Left renal cortex interstitium (tissue), 4 donors: ENCODE measurements around the gene TESK1. TPM values are rescaled to one million over a fixed set of nuclear protein-coding genes. Genes with fewer than 3 reads are reported as not detected.
"Not testable (repeated sequence)": the region's sequence is repeated elsewhere in the genome, so short reads cannot be mapped to it uniquely, and the experiment has no call there.

ENCODE experiments used
- DNase-seq, 4 donors: peaks; one replicate each; pipeline ENCODE4 v3.0.0-alpha.2; 2013; ENCODE audit warnings: low read depth in 4 of 4, low spot score in 2 of 4, missing footprints in 1 of 4
- polyA plus RNA-seq, 4 donors: library from polyadenylated mRNA; unstranded; fragments of 120-200 nt; gene quantifications; one replicate each; pipeline ENCODE4 v1.2.1, GENCODE V29; 2013; ENCODE audit not compliant: insufficient read length in 4 of 4

The TESK1 gene
- polyA plus RNA-seq, 4 donors: 29.4 to 51.9 (median 41.7) TPM

DNA sequence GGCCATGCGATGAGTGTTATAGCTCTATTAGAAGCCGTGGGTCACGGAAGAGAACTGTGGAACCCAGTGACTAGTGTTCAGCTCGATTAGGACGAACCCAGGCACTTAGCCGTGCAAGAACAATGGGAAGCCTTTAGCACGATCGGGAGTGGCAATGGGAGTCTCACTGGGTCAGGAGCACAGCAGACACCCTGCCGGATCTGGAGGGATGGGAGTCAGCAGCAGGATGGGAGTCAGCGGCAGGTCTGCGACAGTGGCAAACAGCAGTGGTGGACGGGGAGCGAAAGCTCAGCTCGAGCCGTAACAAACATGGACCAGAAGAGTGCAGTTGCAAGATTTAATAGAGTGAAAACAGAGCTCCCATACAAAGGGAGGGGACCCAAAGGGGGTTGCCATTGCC, 35.4 kb downstream of the TESK1 start:
- not testable (repeated sequence) for DNase-seq

DNA sequence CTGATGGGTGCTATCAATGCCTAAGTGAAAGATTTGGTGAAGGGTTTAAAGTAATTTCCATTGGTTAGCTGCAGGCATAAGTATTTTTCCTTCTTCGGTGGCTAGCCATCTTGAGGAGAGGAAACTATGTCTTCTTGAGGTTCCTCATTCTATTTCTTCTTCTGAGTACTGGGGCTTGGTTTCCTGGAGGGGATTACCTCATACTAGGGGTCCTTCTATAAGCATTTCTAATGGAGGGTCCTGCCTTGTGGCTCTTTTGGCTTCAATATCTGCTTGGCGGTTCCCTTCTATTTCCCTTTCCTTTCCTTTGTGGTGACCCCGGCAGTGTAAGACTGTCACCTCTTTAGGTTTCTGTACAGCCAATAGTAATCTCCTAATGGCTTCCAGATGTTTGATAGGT, 36.4 kb downstream of the TESK1 start:
- not testable (repeated sequence) for DNase-seq

DNA sequence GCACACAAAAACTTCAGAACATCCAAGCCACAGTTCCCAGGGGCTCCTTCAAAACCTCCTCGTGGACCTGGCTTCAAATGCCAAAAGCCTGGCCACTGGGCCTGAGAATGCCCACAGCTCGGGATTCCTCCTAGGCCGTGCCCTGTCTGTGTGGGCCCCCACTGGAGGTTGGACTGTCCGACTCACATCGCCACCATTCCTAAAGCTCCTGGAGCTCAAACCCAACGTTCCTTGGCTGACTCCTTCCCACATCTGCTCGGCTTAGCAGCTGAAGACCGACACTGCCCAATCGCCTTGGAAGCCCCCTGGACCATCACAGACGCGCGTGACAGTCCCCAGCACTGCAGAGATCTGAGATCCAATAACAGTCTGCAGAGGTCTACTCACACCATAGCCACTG, 38.0 kb downstream of the TESK1 start:
- DNase-seq: no peak

DNA sequence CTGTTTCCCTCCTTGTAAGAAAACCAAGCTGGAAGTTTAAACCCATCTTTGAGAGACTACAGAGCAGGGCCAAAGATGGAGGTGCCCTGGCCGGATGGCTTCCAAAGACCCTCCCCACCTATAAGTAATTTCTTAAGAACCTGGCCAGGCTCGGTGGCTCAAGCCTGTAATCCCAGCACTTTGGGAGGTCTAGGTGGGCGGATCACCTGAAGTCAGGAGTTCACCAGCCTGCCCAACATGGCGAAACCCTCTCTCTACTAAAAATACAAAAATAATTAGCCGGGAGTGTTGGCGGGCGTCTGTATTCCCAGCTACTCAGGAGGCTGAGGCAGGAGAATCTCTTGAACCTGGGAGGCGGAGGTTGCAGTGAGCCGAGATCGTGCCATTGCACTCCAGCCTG, 40.7 kb downstream of the TESK1 start:
- not testable (repeated sequence) for DNase-seq

DNA sequence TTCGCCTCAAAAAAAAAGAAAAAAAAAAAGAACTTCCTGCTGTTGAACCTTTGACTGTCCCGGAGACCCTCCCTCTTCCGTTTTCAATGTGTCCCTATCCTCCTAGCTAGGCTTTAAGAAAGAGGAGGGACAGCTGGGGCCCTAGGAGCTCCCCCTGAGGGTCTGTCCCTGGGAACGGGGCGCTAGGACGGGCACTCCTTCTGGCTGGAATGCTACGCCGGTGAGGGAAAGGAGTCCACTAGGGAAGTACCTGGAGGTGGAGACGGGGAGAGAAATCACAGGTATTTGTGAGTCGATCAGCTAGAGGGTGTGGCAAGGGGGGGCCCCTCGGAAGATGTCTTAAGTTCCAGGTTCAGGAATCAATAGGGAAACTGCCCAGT, 41.1 kb downstream of the TESK1 start:
- peak in 1 of 4 donors; percentile 73 for DNase-seq

DNA sequence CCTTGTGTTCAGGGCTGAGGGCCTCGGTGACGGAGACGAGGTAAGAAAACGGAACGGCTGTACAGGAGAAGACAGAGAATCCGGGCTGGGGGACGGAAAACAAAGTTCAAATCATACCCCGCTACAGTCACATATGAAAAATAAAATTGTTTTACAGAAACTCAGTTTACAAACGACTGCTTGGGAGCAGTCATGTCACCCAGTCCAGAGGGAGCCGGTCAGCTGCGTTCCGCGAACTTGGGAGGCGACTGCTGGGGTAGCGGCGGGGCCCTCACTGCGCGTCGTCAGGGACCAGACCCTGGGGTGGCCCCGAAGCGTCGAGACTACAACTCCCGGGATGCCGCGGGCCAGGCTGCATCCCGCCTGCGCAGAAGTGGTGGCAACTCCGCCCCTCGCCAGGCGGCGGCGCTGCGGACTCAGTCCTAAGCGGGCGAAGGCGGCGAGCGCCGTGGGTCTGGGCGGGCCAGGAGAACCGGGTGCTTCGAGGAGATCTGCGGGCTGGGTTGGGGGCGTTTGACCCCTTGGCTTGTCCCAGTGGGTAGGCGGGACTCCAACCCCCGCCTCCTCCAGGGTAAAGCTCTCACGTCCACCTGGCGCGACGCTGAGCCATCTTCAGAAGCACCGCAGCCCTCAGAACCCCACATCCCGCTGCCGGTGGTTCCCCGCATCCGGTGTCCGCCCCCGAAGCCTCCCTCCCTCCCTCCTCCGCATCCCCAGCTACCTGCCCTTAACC, 41.6 kb downstream of the TESK1 start:
- DNase-seq: peak; percentile 83 to 88 (median 88)

DNA sequence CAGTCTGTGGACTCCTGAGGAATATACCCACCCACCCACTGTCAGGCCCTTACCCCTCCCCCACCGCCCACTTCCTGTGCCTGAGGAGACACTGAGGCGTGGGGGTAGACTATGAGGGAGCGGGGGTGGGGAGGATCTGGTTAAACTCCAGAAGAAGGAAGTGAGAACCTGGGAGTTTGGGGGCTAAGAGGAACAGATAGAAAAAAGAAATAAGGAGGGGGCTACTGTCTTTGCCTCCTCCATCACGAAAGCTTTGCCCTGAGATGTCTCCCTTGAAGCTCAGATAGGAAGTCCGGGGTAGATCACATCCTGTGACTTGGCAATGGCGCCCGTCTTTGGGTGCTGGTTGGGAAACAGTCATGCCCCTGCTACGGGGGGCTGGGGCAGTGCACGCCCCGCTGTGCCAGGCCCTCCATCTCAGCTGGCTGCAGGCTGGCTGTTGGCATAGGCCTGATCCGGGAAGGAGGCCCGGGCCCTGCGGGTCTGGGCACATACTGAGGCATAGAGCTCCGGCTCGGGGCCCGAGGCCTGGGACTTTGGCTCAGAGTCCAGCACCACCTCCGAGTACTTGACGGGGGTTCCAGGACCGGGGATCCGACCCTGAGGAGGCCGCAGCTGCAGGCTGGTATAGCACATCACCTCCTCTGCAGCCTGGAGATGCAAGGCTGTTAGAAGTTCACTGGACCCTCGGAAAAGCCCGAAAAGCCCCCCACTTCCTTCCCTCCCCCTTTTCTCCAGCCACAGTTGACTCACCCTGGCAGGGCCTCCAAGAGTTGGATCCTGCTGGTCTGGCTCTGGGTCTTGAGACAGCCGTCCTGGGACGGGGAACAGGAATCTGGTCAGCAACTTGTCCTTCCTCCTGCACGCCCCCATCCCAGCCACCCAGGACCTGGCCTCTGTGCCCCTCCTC, 44.6 kb downstream of the TESK1 start:
- DNase-seq: no peak

DNA sequence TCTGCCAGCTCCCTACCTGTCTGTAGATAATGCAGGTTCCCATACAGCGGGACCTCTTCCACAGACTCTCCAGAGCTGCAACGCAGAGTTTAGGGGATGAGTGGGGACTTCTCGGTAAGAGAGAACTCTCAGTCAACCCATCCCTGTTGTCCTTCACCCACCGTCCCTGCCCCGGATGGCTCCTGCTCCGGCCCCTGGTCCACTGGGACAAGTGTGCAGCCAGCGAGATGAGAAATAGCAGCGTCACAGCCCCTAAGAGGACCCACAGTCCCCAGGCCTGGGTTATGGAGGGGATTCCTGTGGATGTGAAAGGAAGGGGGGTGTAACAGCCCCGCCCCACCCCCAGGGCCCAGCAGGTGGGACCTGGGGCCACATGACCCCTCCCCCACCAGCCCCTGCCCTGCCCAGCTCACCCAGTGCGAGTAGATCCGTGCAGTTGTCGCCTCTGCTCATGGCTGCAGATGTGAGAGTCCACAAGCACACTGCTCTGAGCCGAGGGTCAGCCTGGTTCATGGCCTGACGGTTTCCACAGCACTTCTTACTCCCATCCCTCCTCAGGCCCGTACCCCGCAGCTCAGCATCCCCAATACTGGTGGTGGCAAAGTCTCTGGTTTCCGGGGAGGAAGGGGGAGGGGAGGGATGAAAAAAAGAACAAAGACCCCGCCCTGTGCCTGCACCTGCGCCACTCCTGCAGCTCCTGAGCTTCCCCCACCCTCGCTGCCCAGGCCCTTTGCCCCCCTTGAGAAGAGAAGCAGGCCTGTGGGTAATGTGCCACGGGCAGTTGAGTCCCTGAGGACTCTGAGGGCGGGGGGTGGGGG, 45.5 kb downstream of the TESK1 start, which contains the start of gene SIT1:
SIT1 (minus strand) TSS at position 591 of the 818 bp plus-strand sequence; CDS start at position 513, 78 bp downstream.
- no peak for DNase-seq

DNA sequence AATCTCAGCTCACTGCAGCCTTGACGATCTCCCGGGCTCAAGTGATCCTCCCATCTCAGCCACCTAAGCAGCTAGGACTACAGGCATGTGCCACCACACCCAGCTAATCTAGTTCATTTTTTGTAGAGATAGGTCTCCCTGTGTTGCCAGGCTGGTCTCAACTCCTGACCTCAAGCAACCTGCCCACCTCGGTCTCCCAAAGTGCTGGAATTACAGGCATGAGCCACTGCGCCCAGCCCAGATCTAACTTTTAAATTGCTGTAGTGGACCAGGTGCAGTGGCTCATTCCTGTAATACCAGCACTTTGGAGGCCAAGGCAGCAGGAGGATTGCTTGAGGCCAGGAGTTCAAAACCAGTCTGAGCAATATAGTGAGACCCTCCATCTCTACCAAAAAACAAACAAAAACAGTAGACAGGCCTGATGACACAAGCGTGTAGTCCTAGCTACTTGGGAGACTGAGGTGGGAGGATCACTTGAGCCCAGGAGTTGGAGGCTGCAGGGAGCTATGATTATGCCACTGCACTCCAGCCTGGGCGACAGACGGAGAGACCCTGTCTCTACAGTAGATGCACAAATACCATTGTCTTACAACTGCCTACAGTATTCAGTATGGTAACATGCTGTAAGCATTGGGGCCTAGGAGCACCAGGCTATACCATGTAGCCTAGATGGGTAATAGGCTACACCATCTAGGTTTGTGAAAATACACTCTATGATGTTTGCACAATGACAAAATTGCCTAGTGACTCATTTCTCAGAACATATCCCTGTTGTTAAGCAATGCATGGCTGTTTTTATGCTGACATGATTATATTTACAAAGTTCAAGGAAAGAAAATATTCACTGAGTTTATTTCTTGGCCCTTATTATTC, 47.1 kb downstream of the TESK1 start:
- DNase-seq: no peak

DNA sequence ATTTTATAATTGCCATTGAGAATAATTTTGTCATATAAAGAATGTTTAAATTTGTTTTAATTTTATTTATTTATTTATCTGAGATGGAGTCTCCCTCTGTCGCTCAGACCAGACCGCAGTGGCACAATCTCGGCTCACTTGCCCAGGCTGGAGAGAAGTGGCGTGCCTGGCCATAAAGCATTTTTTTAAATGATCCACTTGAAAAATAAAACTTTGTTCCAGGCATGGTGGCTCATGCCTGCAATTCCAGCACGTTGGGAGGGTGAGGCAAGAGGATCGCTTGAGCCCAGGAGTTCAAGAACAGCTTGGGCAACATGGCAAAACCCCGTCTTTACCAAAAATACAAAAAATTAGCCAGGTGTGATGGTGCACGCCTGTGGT, 47.8 kb downstream of the TESK1 start:
- no peak for DNase-seq

DNA sequence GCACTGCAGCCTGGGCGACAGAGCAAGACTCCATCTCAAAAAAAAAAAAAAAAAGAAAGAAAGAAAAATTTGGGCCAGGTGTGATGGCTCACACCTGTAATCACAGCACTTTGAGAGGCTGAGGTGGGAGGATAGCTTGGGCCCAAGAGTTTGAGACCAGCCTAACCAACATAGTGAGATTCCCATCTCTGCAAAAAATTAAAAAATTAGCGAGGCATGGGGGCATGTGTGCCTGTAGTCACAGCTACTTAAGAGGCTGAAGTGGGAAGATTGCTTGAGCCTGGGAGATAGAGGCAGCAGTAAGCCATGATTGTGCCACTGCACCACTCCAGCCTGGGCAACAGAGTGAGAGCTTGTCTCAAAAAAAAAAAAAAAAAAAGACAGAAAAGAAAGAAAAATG, 48.5 kb downstream of the TESK1 start:
- no peak for DNase-seq

DNA sequence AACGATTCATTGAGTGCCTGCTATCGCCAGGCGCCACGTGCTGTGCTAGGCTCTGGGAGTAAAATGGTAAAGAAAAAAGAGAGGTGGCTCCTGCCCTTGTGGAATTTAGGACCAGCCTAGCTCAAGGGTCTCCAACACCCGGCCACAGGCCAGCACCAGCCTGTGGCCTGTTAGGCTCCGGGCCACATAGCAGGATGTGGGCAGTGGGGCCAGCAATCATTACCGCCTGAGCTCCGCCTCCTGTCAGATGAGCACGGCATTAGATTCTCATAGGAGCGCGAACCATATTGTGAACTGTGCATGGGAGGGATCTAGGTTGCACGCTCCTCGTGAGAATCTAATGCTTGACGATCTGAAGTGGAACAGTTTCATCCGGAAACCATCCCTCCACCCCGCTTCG, 51.3 kb downstream of the TESK1 start:
- no peak for DNase-seq

DNA sequence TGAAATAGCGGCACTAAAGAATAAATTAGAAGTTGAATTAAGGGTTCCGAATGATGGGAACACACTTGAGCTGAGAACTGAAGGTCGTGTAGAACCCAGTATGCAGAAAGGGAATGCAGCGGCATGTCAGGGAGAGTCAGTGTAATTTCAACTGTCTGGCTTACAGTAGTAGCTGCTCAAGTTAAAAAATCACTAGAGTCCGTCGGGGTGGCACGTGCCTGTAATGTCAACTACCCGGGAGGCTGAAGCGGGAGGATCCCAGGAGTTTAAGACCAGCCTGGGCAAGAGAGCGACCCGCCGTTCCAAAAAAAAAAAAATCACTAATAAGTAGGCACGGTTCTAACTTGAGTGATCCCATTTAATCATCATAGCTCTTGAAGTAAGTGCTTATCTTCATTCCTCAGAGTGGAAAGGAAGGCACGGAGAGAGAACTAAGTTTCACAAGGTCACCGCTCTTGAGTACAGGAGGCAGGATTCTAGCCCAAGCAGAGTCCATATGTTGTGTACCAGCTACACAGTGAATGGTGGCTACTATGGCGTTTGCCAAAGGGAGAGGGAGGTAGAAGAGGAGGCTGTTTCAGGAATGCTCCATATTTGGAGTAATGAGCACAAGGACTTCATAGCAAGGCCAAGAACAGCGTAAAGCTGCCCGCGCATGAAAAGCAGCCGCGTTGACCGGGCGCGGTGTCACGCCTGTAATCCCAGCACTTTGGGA, 51.9 kb downstream of the TESK1 start:
- DNase-seq: no peak

DNA sequence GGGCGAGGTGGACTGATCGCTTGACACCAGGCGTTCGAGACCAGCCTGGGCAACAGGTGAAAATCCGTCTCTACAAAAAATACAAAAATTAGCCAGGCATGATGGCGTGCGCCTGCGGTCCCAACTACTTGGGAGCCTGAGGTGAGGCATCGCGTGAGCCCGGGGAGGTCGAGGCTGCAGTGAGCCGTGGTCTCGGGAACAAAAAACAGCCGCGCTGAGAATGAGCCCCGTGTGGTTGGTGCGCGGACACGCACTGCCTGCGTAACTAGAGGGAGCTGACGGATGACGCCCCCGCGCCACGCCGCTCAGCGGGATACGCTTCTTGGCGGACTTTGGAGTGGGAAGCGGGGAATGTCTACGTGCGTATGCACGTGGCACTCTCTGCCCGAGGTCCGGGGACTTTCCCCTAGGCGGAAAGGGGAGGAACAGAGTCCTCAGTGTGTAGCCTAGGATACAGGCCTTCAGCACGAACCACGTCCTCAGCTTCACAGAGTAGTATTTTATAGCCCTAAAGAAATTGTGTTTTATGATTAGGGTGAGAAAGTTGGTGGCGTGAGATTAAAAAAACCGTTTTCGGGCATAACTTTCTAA, 52.6 kb downstream of the TESK1 start, which contains the start of gene RMRP:
RMRP (minus strand) TSS at position 474 of the 591 bp plus-strand sequence.
- DNase-seq: peak; percentile 96 to 99 (median 97)

DNA sequence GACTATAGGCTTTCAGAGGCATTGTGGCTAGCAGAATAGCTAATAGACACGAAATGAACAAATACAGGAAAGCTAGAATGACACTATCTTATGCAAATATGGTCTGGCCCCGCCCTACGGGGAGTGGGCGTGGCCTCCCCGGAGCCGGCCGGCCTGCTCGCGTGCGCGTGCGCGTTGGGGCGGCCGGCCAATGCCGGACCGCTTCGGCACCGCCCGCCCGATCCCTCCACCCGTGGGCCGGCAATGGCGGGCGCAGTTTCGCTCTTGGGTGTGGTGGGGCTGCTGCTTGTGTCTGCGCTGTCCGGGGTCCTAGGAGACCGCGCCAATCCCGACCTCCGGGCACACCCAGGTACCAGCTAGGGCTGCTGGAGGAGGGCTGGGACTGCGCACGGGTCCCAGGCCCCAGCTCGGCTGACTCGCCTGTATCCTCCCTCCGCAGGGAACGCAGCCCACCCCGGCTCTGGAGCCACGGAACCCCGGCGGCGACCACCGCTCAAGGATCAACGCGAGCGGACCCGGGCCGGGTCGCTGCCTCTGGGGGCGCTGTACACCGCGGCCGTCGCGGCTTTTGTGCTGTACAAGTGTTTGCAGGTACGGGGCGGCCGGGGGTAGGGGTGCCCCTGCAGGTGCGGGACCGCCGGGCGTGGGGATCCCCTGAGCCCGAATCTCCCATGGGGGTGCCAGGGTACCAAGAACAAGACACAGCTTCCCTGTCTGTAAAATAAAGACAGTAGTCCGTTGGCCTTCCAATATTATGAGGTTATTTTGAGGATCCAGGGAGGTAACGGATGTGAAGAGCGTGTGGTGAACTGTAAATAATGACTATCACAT, 53.3 kb downstream of the TESK1 start, which contains the start of gene CCDC107:
CCDC107 (plus strand) TSS at position 156 of the 831 bp plus-strand sequence; CDS start at position 244, 88 bp downstream.
- DNase-seq: peak; percentile 64 to 98 (median 85)

DNA sequence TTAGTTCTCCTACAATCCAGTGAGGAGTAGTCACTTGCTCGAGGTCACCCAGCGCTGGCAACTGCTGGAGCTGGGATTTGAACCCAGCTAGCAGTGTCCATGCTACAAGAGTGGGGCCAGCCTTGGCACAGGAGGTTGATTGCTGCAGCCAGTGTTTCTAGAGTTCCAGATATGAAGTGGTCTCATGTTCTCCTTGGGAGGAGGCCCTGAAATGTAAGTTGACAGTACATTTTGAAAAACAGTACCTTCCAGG, 53.8 kb downstream of the TESK1 start:
- DNase-seq: no peak

DNA sequence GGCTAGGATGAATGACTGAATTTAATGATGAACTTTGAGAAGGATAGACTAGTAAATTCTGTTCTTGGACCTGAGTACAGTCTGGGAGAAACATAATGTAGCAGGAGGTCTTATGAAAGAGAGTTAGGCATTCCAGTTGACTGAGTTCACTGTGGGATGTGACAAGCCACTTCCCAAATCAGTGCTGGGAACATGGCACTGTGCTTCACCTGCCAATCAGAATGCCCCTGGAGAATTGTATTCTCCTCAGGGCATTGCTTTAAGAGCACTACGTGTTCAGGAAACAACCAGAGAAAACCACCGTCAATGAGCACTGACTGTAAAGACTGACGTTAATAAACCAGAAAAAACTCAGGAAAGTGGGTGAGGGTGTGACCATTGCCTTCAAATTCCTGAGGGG, 54.3 kb downstream of the TESK1 start:
- DNase-seq: no peak
